ENCODE data around the gene TOLLIP.

- no peak for TF ChIP-seq CHD1 (IDR thresholded peaks at IDR 0.05; ENCODE audit: low read depth, low read length)
- TF ChIP-seq POLR2A (IDR thresholded peaks at IDR 0.05; ENCODE audit: control extremely low read depth in 1 of 2, low read depth in 2 of 2, low read length in 2 of 2) = no peak
- no peak for TF ChIP-seq YY1 (IDR thresholded peaks at IDR 0.05; ENCODE audit: low read depth, low read length)
- TF ChIP-seq, protein P1, sequence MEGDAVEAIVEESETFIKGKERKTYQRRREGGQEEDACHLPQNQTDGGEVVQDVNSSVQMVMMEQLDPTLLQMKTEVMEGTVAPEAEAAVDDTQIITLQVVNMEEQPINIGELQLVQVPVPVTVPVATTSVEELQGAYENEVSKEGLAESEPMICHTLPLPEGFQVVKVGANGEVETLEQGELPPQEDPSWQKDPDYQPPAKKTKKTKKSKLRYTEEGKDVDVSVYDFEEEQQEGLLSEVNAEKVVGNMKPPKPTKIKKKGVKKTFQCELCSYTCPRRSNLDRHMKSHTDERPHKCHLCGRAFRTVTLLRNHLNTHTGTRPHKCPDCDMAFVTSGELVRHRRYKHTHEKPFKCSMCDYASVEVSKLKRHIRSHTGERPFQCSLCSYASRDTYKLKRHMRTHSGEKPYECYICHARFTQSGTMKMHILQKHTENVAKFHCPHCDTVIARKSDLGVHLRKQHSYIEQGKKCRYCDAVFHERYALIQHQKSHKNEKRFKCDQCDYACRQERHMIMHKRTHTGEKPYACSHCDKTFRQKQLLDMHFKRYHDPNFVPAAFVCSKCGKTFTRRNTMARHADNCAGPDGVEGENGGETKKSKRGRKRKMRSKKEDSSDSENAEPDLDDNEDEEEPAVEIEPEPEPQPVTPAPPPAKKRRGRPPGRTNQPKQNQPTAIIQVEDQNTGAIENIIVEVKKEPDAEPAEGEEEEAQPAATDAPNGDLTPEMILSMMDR (IDR thresholded peaks at IDR 0.05; ENCODE audit: control extremely low read depth in 1 of 3, insufficient read depth in 1 of 3, low read depth in 1 of 3, low read length in 3 of 3) = no peak
- TF ChIP-seq EGR1 (IDR thresholded peaks at IDR 0.05; ENCODE audit: borderline replicate concordance, low read depth, low read length) = no peak
Observed at GRCh38 chr11:1225386-1226225, 83.8 kb downstream of the TOLLIP start.
